Nasal cavity respiratory epithelium epithelial cell of viscerocranial mucosa (primary cell): ENCODE data around the gene RBL2. TPM values are rescaled to one million over a fixed set of nuclear protein-coding genes. Genes with fewer than 3 reads are reported as not detected.

Experiments used
- total RNA-seq: library from RNA; depleted of rRNA; stranded (reverse); fragments of >200 nt; gene quantifications from 2 replicates; pipeline ENCODE4 v1.2.3, GENCODE V29; 2014

The RBL2 gene
- 25.6 and 46.0 TPM in 2 replicates for total RNA-seq

GRCh38 chr16:53434377-53435065 is at the start of gene RBL2:
TSS of gene RBL2 (plus strand) at chr16:53434471. CDS start at chr16:53434557, 86 bp downstream.

GRCh38 chr16:53502331-53503269 is 68.3 kb downstream of the RBL2 start, which contains the start of gene AKTIP:
TSS of gene AKTIP (minus strand) at chr16:53503209. CDS start at chr16:53500259, 2,950 bp downstream.

Other genes with a start within 250 kb of the RBL2 start
- gene AKTIP, start 68.7 kb downstream of the RBL2 start, total RNA-seq, result 53.7 and 58.2 TPM in 2 replicates